GM10266 (cell line): ENCODE data around the gene C16orf96.

ENCODE experiments used
- DNase-seq: peaks from one replicate; pipeline ENCODE4 v3.0.0; 2012; ENCODE audit errors: extremely low spot score
- TF ChIP-seq, protein P1 (sequence below): IDR thresholded peaks from 2 replicates; pipeline ENCODE4 v1.5.1; 2012; ENCODE audit warnings: mild to moderate bottlenecking, low read depth; ENCODE audit not compliant: control insufficient read depth, insufficient read depth; ENCODE audit errors: missing control alignments

The C16orf96 gene

DNA sequence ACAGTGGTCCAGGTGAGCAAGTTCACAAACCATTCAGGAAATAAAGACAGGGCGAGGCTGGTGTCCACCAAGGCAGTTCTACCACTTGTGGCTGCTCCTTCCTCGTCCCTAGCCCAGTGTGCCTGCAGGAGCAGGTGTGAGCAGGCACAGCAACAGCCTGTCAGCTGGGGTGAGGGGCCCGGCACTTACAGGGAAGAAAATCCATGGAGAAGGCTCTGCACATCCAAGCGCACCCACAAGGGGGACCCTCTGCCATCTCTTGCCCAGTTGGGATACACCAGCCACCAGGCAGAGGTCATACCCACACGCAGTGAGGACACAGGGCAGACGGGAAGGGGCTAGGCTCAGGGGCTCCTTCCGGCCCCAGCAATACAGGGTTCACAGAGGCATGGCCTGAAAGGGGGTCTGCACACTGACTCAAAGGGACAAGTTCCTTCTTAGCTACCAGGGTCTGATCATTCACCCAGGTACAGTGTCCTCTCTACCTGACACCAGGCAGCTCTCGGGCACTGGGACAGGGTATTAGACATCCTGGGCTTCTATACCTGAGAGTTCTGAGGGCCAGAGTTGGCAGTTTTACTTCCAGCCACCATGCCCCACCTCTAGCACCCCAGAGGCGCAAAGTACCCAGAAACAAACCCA lies 44.6 kb upstream of the C16orf96 start:
- DNase-seq = no peak
- TF ChIP-seq, protein P1, sequence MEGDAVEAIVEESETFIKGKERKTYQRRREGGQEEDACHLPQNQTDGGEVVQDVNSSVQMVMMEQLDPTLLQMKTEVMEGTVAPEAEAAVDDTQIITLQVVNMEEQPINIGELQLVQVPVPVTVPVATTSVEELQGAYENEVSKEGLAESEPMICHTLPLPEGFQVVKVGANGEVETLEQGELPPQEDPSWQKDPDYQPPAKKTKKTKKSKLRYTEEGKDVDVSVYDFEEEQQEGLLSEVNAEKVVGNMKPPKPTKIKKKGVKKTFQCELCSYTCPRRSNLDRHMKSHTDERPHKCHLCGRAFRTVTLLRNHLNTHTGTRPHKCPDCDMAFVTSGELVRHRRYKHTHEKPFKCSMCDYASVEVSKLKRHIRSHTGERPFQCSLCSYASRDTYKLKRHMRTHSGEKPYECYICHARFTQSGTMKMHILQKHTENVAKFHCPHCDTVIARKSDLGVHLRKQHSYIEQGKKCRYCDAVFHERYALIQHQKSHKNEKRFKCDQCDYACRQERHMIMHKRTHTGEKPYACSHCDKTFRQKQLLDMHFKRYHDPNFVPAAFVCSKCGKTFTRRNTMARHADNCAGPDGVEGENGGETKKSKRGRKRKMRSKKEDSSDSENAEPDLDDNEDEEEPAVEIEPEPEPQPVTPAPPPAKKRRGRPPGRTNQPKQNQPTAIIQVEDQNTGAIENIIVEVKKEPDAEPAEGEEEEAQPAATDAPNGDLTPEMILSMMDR = peak; percentile 8

DNA sequence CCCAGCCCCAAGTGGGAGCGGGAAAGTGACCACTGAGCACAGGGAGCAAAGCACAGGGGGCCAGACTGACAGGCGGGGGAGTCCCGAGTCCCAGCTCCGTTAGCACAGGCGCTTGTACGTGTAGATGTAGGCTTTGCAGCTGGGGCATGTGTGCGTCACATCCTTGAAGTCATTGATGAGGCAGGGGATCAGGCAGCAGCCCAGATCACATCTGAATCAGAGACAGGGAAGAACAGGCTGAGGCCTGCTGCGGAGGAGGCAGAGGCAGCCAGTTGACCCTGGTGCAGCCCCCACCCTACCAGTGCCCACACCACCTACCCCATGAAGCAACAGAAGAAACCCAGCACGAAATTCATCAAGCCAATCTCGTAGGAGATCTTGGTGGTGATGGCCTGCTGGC lies 43.7 kb upstream of the C16orf96 start:
- TF ChIP-seq, protein P1 = no peak
- DNase-seq = no peak

DNA sequence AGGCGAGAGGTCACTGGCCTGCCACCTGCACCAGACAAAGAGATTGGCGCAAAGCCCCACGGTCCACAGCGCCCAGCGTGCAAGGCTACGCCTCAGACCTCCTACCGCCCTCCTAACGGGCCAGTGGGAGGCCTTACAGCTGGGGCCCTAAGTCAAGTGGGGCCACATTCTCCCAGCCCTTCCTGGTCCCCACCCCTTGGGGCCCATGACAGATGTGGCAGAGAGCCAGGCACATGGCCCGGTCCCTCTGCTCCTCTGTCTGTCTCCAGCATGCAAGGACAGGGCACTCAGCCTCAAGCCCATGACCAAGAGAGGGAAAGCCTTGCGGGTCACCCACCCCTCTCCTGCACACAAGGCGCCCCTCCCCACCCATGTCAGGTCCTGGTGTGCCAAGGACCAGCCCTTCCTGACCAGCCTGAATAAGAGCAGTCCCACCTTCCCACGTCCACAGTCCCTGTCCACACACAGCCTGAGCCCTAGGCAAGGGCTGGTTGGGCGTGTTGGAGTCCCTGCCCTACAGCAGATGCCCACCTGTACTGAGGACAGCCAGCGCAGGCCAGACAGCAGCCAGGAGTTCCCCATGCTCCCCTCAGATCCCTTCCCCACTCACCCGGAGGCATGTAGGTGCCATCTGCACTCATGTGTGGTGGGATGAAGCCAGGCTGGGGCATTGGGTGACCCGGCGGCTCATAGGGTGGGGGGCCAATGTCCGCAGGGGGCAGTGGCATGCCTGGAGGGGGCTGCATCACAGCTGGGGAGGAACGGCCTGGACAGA lies 42.9 kb upstream of the C16orf96 start:
- TF ChIP-seq, protein P1 = no peak
- no peak for DNase-seq

DNA sequence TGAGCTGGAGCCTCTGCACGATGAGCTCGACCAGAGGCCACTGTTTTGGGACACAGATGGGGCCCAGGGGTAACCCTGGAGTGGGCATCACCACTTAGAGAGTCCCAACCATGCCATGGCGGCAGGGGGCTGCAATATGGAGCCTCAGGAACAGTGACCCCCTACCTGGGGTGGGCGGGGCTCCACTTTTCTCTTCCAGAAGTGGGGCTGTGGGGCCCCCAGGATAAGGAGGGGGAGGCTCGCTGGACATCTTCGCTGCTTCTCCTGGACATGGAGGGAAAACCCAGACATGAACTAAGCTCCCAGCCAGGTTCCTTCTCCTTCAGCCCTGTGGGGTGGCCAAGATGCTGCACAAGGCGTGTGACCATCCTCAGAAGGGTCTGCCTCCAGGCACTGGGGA lies 42.3 kb upstream of the C16orf96 start:
- TF ChIP-seq, protein P1 = no peak
- DNase-seq = no peak

DNA sequence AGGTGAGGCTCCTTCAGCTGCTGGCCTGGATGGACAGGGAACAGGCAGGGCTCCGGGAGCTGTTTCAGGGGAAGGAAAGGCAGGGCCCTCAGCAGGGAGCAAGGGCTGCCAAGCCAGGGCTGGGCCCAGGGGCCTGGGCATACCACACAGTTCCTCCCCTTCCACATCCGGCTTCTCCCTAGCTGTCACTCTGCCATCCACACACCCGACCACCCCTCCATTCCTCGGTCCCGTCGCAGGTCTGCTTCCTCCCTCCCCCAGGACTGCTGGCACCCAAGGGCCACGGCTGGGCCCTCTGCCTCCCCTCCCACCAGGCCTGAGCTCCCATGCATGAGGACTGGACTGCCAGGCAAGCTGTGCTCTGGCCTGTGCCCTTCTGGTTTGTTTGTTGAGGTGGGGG lies 41.5 kb upstream of the C16orf96 start:
- no peak for DNase-seq
- TF ChIP-seq, protein P1 = no peak

DNA sequence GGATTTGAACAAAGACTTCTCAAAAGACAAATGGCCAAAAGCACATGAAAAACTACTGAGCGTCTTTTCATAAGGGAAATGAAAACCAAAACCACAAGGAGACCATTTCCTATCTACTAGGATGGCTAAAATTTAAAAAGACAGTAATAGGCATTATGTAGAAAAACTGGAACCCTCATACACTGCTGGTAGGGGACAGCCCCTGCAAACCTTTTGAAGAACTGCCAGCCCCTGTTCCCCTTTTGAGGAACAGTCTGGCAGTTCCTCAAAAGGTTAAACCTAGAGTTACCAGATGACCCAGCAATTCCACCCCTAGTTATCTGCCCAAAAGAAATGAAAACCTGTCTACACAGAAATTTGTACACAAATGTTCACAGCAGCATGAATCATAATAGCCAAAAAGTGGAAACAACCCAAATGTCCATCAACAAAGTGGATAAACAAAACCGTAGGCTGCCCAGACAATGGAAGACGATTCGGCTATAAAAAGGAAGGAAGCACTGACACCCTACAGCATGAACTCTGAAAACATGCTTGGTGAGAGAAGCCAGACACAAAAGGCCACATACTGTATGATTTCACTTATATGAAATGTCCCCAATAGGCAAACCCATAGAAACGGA lies 40.4 kb upstream of the C16orf96 start:
- TF ChIP-seq, protein P1 = no peak

More for the DNA sequence above, 40.4 kb upstream of the C16orf96 start:
- no peak for DNase-seq
